ENCODE measurements around the gene PDE4D.

DNA sequence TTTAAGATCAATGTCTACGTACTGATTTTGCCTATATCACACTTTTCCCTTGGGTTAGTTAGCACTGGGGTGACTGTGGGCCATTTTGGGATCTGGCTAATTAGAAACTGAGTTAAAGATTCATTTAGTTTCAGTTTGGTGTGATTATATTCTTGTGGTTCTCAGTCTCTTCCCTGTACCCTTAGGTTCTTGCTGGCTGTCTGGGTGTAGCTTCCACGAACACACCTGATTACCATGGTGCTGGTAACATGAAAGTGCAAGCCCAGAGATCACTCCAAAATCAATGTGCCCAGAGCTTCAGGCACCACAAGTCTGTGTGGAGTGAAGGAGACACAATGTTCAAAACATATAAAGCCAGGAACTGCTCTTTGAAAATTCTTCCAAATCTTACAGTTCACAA lies 248.1 kb downstream of the PDE4D start:
- TF ChIP-seq, protein P1, sequence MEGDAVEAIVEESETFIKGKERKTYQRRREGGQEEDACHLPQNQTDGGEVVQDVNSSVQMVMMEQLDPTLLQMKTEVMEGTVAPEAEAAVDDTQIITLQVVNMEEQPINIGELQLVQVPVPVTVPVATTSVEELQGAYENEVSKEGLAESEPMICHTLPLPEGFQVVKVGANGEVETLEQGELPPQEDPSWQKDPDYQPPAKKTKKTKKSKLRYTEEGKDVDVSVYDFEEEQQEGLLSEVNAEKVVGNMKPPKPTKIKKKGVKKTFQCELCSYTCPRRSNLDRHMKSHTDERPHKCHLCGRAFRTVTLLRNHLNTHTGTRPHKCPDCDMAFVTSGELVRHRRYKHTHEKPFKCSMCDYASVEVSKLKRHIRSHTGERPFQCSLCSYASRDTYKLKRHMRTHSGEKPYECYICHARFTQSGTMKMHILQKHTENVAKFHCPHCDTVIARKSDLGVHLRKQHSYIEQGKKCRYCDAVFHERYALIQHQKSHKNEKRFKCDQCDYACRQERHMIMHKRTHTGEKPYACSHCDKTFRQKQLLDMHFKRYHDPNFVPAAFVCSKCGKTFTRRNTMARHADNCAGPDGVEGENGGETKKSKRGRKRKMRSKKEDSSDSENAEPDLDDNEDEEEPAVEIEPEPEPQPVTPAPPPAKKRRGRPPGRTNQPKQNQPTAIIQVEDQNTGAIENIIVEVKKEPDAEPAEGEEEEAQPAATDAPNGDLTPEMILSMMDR (IDR thresholded peaks at IDR 0.05): no peak
- TF ChIP-seq, protein P2, sequence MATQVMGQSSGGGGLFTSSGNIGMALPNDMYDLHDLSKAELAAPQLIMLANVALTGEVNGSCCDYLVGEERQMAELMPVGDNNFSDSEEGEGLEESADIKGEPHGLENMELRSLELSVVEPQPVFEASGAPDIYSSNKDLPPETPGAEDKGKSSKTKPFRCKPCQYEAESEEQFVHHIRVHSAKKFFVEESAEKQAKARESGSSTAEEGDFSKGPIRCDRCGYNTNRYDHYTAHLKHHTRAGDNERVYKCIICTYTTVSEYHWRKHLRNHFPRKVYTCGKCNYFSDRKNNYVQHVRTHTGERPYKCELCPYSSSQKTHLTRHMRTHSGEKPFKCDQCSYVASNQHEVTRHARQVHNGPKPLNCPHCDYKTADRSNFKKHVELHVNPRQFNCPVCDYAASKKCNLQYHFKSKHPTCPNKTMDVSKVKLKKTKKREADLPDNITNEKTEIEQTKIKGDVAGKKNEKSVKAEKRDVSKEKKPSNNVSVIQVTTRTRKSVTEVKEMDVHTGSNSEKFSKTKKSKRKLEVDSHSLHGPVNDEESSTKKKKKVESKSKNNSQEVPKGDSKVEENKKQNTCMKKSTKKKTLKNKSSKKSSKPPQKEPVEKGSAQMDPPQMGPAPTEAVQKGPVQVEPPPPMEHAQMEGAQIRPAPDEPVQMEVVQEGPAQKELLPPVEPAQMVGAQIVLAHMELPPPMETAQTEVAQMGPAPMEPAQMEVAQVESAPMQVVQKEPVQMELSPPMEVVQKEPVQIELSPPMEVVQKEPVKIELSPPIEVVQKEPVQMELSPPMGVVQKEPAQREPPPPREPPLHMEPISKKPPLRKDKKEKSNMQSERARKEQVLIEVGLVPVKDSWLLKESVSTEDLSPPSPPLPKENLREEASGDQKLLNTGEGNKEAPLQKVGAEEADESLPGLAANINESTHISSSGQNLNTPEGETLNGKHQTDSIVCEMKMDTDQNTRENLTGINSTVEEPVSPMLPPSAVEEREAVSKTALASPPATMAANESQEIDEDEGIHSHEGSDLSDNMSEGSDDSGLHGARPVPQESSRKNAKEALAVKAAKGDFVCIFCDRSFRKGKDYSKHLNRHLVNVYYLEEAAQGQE (IDR thresholded peaks at IDR 0.05; ENCODE audit: insufficient read depth in 1 of 2, low read depth in 2 of 2, low read length in 1 of 2): no peak
- TF ChIP-seq POLR2AphosphoS5 (IDR thresholded peaks at IDR 0.05; ENCODE audit: low read depth, low read length): no peak
- TF ChIP-seq SIN3A (IDR thresholded peaks at IDR 0.05; ENCODE audit: borderline replicate concordance, insufficient read depth, low read depth, low read length): no peak
- TF ChIP-seq TCF7L2 (IDR thresholded peaks at IDR 0.05; ENCODE audit: low read depth, low read length): no peak
